ENCODE results near the gene SNAI3. TPM values are rescaled to one million over a fixed set of nuclear protein-coding genes. Genes with fewer than 3 reads are reported as not detected.

The SNAI3 gene
- total and polyA plus RNA-seq, 2 donors (not counting 1 experiment from before 2014, with no cell fraction given): 6.5 to 8.8 TPM

GRCh38 chr16:88721815-88722755 is 35.8 kb upstream of the SNAI3 start:
- H3K9me3 Mint-ChIP-seq (ENCODE audit: insufficient read depth): no peaks in the 10 kb centered on the region

More at GRCh38 chr16:88721815-88722755, 35.8 kb upstream of the SNAI3 start:
- WGBS (ENCODE audit: insufficient coverage): 96% methylated on average over 53 of the region's 61 CpGs
- ATAC-seq (ENCODE audit: low read depth) (no peak), DNase-seq (no peak)
- no peak overlapping the region for H3K4me3 ChIP-seq (ENCODE audit: control extremely low read depth in 1 of 5, extremely low read depth in 1 of 5, insufficient read depth in 1 of 5, low read depth in 2 of 5, low read length in 4 of 5)
- H3K27me3 Mint-ChIP-seq: no peaks in the 10 kb centered on the region
- no peak overlapping the region for H3K27ac ChIP-seq (ENCODE audit: low read length in 2 of 2)
- H3K27ac Mint-ChIP-seq: no peak overlapping the region
- H4K20me1 ChIP-seq (ENCODE audit: control insufficient read depth, insufficient read depth, low read length, poor library complexity, severe bottlenecking): peaks cover 19% of the 10 kb centered on the region
- H3K79me2 ChIP-seq (ENCODE audit: control insufficient read depth, insufficient read depth, low read length): peaks cover 16% of the 10 kb centered on the region
- no peak overlapping the region for H2AFZ ChIP-seq (ENCODE audit: insufficient read depth, low read depth, low read length, poor library complexity, severe bottlenecking)
- no peak overlapping the region for H3K4me2 ChIP-seq (replicated peaks; ENCODE audit: low read depth, low read length, poor library complexity, severe bottlenecking)
- POLR2A ChIA-PET: no interaction called here
- no peak overlapping the region for H3K9ac ChIP-seq (ENCODE audit: low read length)
- peaks cover 0 to 93% of the 10 kb centered on the region in 2 experiments for H3K36me3 ChIP-seq (replicated peaks in 1 of 2; ENCODE audit: control extremely low read depth in 1 of 2, control insufficient read depth in 1 of 2, extremely low read depth in 1 of 2, insufficient read depth in 2 of 2, low read length in 1 of 2)
- H3K9me3 ChIP-seq (ENCODE audit: control extremely low read depth in 1 of 3, control insufficient read depth in 2 of 3, insufficient read depth in 1 of 3, low read length in 2 of 3): no peaks in the 10 kb centered on the region
- no peaks in the 10 kb centered on the region for H3K27me3 ChIP-seq (replicated peaks in 1 of 4; ENCODE audit: control extremely low read depth in 1 of 4, control insufficient read depth in 3 of 4, insufficient read depth in 4 of 4, low read length in 3 of 4)
- CTCF ChIA-PET: interaction anchor here (1.2 to 1.5 kb wide), 2 partner anchors 15 kb away, joined by 3 to 5 read pairs; no protein-coding TSS in a partner anchor
- intact Hi-C loops (cut with micrococcal nuclease): no loop called here
- no peak for TF ChIP-seq EZH2 (IDR thresholded peaks at IDR 0.05; ENCODE audit: borderline replicate concordance, insufficient read depth, low read depth, low read length, poor library complexity, severe bottlenecking)
- TF ChIP-seq CTCF (IDR thresholded peaks at IDR 0.05): no peak
- H3K4me3 Mint-ChIP-seq: no peak overlapping the region
- no peaks in the 10 kb centered on the region for H3K4me1 ChIP-seq (ENCODE audit: control insufficient read depth in 2 of 2, insufficient read depth in 2 of 2, low read length in 2 of 2)
- H3K4me1 Mint-ChIP-seq: no peaks in the 10 kb centered on the region

Measured in B cell (primary cell).